ENCODE measurements around the gene SSUH2. TPM values are rescaled to one million over a fixed set of nuclear protein-coding genes. Genes with fewer than 3 reads are reported as not detected.
"Not testable (repeated sequence)": the region's sequence is repeated elsewhere in the genome, so short reads cannot be mapped to it uniquely, and the experiment has no call there.

Gene SSUH2
- total RNA-seq, 3 donors from 2014 or later = 3.7 to 5.3 (median 4.5) TPM

DNA sequence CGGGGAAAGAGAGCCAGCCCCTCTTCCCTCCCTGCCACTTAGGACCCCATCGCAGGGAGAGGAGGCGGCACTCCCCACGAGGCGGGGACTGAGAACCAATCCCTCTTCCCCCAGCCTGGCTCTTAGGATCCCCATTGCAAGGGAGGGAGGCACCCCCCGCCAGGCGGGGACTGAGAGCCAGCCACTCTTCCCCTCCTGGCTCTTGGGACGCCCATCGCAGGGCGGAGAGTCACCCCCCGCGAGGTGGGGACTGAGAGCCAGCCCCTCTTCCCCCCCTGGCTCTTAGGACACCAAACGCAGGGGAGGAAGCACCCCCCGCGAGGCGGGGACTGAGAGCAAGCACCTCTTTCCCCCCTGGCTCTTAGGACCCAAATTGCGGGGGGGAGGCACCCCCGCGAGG, 34.2 kb upstream of the SSUH2 start:
- intact Hi-C loops (cut with DNase I, micrococcal nuclease) = no loop called here
- TF ChIP-seq, protein P1, sequence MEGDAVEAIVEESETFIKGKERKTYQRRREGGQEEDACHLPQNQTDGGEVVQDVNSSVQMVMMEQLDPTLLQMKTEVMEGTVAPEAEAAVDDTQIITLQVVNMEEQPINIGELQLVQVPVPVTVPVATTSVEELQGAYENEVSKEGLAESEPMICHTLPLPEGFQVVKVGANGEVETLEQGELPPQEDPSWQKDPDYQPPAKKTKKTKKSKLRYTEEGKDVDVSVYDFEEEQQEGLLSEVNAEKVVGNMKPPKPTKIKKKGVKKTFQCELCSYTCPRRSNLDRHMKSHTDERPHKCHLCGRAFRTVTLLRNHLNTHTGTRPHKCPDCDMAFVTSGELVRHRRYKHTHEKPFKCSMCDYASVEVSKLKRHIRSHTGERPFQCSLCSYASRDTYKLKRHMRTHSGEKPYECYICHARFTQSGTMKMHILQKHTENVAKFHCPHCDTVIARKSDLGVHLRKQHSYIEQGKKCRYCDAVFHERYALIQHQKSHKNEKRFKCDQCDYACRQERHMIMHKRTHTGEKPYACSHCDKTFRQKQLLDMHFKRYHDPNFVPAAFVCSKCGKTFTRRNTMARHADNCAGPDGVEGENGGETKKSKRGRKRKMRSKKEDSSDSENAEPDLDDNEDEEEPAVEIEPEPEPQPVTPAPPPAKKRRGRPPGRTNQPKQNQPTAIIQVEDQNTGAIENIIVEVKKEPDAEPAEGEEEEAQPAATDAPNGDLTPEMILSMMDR (IDR thresholded peaks at IDR 0.05) = no peak
- ATAC-seq (no peak), DNase-seq (no peak)
- Histone ChIP-seq H3K9me3 (no peaks in the 10 kb centered on the region), H3K36me3 (ENCODE audit: low read depth) (no peaks in the 10 kb centered on the region), H3K4me3 (no peak overlapping the region), H3K4me1 (ENCODE audit: low read depth) (no peaks in the 10 kb centered on the region)

DNA sequence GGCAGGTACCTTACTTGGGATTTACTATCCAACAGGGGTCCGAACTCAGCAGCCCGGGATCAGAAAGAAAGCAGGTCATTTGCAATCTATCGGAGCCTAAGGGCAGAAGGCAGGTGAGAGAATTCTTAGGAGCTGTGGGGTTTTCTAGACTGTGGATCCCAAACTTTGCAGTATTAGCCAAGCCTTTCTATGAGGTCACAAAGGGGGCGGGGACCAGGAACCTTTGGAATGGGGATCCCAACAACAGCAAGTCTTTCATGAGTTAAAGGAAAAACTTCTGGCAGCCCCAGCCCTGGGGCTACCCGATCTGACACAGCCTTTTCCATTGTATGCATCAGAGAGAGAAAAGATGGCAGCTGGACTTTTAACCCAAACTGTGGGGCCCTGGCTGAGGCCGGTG, 32.7 kb upstream of the SSUH2 start:
- H3K4me1 ChIP-seq (ENCODE audit: low read depth); H3K9me3 ChIP-seq; intact Hi-C loops (cut with DNase I, micrococcal nuclease); H3K4me3 ChIP-seq; H3K36me3 ChIP-seq (ENCODE audit: low read depth); DNase-seq; ATAC-seq: not testable (repeated sequence)

DNA sequence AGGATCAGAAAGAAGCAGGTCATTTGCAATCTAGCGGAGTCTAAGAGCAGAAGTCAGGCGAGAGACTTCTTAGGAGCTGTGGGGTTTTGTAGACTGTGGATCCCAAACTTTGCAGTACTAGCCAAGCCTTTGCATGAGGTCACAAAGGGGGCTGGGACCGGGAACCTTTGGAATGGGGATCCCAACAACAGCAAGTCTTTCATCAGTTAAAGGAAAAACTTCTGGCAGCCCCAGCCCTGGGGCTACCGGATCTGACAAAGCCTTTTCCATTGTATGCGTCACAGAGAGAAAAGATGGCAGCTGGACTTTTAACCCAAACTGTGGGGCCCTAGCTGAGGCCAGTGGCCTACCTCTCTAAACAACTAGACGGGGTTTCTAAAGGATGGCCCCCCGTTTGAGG, 31.0 kb upstream of the SSUH2 start:
- ATAC-seq; DNase-seq; intact Hi-C loops (cut with DNase I, micrococcal nuclease); H3K4me1 ChIP-seq (ENCODE audit: low read depth); H3K36me3 ChIP-seq (ENCODE audit: low read depth); H3K4me3 ChIP-seq; H3K9me3 ChIP-seq: not testable (repeated sequence)

DNA sequence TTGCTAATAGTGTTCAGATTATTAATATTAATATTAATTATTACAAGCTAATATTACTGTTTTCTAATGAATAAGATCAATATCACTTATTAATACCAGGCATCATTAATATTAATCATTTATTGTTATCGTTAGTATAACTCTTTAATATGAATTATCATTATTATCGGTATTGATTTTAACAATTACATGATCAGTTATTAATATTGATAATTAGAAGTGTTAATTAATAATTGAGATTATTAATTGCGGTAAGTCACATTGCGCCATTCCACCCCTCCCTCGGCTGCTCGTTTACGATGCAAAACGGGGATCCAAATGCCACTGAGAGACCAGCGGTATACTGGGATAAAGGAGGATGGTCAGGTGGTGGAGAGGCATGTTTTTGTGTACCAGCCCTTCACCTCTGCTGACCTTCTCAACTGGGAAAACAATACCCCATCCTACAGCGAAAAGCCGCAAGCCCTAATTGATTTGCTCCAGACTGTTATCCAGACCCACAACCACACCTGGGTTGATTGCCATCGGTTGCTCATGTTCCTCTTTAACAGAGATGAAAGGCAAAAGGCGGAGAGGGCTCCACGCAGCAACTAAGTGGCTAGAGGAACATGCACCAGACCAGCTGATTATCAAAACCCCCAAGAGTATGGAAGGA, 28.6 kb upstream of the SSUH2 start:
- TF ChIP-seq, protein P1 (IDR thresholded peaks at IDR 0.05) = no peak
- Histone ChIP-seq H3K4me3 (no peak overlapping the region), H3K36me3 (ENCODE audit: low read depth) (no peaks in the 10 kb centered on the region), H3K4me1 (ENCODE audit: low read depth) (no peaks in the 10 kb centered on the region), H3K9me3 (no peaks in the 10 kb centered on the region)
- intact Hi-C loops (cut with DNase I, micrococcal nuclease) = no loop called here
- ATAC-seq (no peak), DNase-seq (no peak)

DNA sequence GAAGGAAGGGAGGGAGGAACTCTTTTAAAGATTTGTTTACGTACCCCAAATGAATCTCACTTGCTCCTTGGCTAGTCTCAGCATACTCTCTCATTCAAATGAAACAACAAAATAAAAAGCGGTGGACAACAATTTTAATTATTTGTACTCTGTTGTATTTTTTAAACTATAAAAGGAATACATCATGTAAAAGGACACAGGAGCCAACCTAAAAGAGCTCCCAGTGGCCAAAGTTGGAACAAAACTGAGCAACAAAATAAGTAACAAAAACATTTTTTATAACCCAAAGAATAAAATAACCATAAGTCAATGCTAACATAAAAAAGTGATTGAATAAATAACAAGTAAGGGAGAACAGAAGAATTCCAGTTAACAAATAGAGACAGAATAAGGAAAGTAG, 24.4 kb upstream of the SSUH2 start:
- no peak for DNase-seq

DNA sequence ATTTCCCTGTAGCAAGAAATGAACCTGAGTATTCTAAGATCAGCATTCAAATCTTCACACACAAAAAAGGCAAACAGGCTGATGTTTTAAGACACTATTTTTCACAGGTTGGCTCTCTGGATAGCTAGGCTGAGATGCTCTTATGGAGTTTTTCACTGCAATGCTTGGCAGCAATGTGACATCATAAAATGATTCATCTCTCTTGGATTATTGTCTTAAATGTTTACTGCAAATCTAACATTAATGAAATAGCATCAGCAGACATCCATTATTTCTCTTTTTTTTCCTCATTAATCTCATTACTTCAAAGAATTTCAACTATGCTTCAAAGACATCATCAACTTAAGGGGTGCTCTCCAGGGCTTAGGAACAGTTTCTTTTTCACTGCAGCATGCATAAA, 23.6 kb upstream of the SSUH2 start:
- ATAC-seq (no peak), DNase-seq (no peak)
- TF ChIP-seq, protein P1 (IDR thresholded peaks at IDR 0.05) = no peak
- no peak overlapping the region for H3K4me3 ChIP-seq
- H3K36me3 ChIP-seq (ENCODE audit: low read depth) = no peaks in the 10 kb centered on the region
- H3K4me1 ChIP-seq (ENCODE audit: low read depth) = no peaks in the 10 kb centered on the region
- intact Hi-C loops (cut with DNase I, micrococcal nuclease) = no loop called here
- no peaks in the 10 kb centered on the region for H3K9me3 ChIP-seq

More for the DNA sequence above, 24.4 kb upstream of the SSUH2 start:
- H3K9me3 ChIP-seq = no peaks in the 10 kb centered on the region
- intact Hi-C loops (cut with DNase I, micrococcal nuclease) = no loop called here
- no peak overlapping the region for H3K4me3 ChIP-seq
- no peaks in the 10 kb centered on the region for H3K36me3 ChIP-seq (ENCODE audit: low read depth)
- ATAC-seq = no peak
- TF ChIP-seq, protein P1 (IDR thresholded peaks at IDR 0.05) = no peak
- no peaks in the 10 kb centered on the region for H3K4me1 ChIP-seq (ENCODE audit: low read depth)

Data from mucosa of descending colon (tissue), 3 donors.